PC-3 (cell line): ENCODE results near the gene HS2ST1.

Source experiments
- CTCF ChIP-seq: fragments of 300-600 bp; sonication (generic); conservative IDR thresholded peaks from 2 replicates; pipeline ENCODE4 v1.5.1; 2017; ENCODE audit warnings: antibody characterized with exemption, low read depth, mild to moderate bottlenecking, low read length
- EZH2 ChIP-seq: fragments of 300-600 bp; sonication (generic); IDR thresholded peaks from one replicate; pipeline ENCODE4 v1.6.1; 2017; ENCODE audit warnings: antibody characterized with exemption, mild to moderate bottlenecking, low read length; ENCODE audit not compliant: unreplicated experiment

DNA sequence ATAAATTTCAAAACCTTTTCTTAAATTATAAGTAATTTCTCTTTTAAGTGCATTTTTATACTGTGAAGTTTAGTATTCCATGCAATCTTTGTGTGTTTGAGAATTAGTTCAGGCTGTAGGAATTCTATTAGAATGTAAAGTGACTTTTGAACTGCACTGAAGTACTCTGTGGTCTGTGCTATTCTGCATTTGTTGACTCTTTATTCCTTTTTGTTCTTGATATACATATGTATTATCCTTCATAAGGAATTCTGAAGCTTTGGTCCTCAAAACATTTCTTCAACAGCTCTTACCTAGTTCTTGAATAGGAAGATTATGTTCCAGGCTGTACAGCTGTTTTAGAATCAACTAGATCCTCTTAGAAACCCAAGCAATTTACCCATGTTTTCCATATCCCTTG lies 158.0 kb downstream of the HS2ST1 start:
- TF ChIP-seq CTCF (no peak), EZH2 (no peak)
